Stimulated activated CD8-positive, alpha-beta memory T cell treated with anti-CD3 and anti-CD28 coated beads, Interleukin-12 subunit alpha, Interleukin-12 subunit beta, amount 100 ng/mL, for 1 hour (primary cell): ENCODE measurements around the gene RNF8.

Source experiments
- DNase-seq: peaks from one replicate; pipeline ENCODE4 v3.0.0-alpha.2; 2020; ENCODE audit warnings: low read depth

RNF8 gene

GRCh38 chr6:37359039-37359438 lies 5.3 kb downstream of the RNF8 start:
- no peak for DNase-seq

GRCh38 chr6:37362101-37362828 lies 8.5 kb downstream of the RNF8 start:
- DNase-seq = no peak

- no peak for DNase-seq
Observed at GRCh38 chr6:37365791-37366190, 12.0 kb downstream of the RNF8 start.

GRCh38 chr6:37366910-37367309 lies 13.1 kb downstream of the RNF8 start:
- no peak for DNase-seq

GRCh38 chr6:37368961-37369320 lies 15.2 kb downstream of the RNF8 start:
- DNase-seq = no peak

GRCh38 chr6:37369321-37370201 lies 15.8 kb downstream of the RNF8 start:
- DNase-seq = no peak

- DNase-seq = no peak
Observed at GRCh38 chr6:37371154-37372083, 17.6 kb downstream of the RNF8 start.

- DNase-seq = no peak
Observed at GRCh38 chr6:37372116-37372515, 18.3 kb downstream of the RNF8 start.

- DNase-seq = no peak
Observed at GRCh38 chr6:37373822-37374471, 20.2 kb downstream of the RNF8 start.

GRCh38 chr6:37375376-37375775 lies 21.6 kb downstream of the RNF8 start:
- no peak for DNase-seq

GRCh38 chr6:37376078-37376743 lies 22.4 kb downstream of the RNF8 start:
- no peak for DNase-seq

- DNase-seq = peak; percentile 2
Observed at GRCh38 chr6:37381579-37381978, 27.8 kb downstream of the RNF8 start.

GRCh38 chr6:37382994-37383765 lies 29.4 kb downstream of the RNF8 start:
- no peak for DNase-seq

- DNase-seq = no peak
Observed at GRCh38 chr6:37388578-37388977, 34.8 kb downstream of the RNF8 start.

- no peak for DNase-seq
Observed at GRCh38 chr6:37389857-37390256, 36.1 kb downstream of the RNF8 start.

- no peak for DNase-seq
Observed at GRCh38 chr6:37391120-37391519, 37.3 kb downstream of the RNF8 start.

- no peak for DNase-seq
Observed at GRCh38 chr6:37392821-37393220, 39.0 kb downstream of the RNF8 start.

- DNase-seq = no peak
Observed at GRCh38 chr6:37393381-37393929, 39.7 kb downstream of the RNF8 start.

- no peak for DNase-seq
Observed at GRCh38 chr6:37396571-37397180, 42.9 kb downstream of the RNF8 start.

GRCh38 chr6:37399131-37399530 lies 45.3 kb downstream of the RNF8 start:
- DNase-seq = no peak
